DOHH2 (cell line): Measurements from ENCODE around the gene SRGAP1.

Experiments
- EZH2phosphoT487 ChIP-seq: fragments of 200-600 bp; sonication (generic); IDR thresholded peaks from 2 replicates; pipeline ENCODE4 v1.6.1; 2017; ENCODE audit warnings: borderline replicate concordance, mild to moderate bottlenecking, antibody characterized with exemption, low read length, moderate library complexity, mixed read lengths
- TF ChIP-seq, protein P1 (sequence below): fragments of 200-600 bp; sonication (generic); IDR thresholded peaks from one replicate; pipeline ENCODE4 v1.5.1; 2014; ENCODE audit warnings: antibody characterized with exemption, mild to moderate bottlenecking, low read depth, low read length; ENCODE audit not compliant: poor library complexity, severe bottlenecking

DNA sequence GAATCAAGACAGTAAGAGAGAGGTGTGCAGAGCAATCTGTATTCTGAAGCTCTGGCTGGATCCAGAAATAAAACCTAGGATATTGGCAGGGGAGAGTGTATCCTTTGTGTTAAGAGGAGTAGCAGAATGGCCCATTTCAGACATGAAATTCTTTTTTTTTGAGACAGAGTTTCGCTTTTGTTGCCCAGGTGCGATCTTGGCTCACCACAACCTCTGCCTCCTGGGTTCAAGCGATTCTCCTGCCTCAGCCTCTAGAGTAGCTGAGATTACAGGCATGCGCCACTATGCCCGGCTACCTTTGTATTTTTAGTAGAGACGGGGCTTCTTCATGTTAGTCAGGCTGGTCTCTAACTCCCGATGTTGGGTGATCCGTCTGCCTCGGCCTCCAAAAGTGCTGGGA is 6.1 kb upstream of the SRGAP1 start:
- no peak for TF ChIP-seq EZH2phosphoT487
- TF ChIP-seq, protein P1, sequence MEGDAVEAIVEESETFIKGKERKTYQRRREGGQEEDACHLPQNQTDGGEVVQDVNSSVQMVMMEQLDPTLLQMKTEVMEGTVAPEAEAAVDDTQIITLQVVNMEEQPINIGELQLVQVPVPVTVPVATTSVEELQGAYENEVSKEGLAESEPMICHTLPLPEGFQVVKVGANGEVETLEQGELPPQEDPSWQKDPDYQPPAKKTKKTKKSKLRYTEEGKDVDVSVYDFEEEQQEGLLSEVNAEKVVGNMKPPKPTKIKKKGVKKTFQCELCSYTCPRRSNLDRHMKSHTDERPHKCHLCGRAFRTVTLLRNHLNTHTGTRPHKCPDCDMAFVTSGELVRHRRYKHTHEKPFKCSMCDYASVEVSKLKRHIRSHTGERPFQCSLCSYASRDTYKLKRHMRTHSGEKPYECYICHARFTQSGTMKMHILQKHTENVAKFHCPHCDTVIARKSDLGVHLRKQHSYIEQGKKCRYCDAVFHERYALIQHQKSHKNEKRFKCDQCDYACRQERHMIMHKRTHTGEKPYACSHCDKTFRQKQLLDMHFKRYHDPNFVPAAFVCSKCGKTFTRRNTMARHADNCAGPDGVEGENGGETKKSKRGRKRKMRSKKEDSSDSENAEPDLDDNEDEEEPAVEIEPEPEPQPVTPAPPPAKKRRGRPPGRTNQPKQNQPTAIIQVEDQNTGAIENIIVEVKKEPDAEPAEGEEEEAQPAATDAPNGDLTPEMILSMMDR: no peak
